Measurements from ENCODE around the gene SPECC1.

DNA sequence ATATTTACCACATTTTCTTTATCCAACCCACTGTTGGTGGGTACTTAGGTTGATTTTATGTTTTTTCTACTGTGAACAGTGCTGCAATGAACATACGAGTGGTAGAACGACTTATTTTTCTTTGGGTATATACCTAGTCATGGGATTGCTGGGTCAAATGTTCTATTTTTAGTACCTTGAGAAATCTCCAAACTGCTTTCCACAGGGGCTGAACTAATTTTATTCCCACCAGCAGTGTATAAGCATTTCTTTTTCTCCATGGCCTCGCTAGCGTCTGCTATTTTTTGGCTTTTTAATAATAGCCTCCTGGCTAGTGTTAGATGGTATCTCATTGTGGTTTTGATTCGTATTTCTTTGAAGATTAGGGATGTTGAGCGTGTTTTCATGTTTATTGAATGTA is 255.8 kb downstream of the SPECC1 start:
- TF ChIP-seq, protein P1, sequence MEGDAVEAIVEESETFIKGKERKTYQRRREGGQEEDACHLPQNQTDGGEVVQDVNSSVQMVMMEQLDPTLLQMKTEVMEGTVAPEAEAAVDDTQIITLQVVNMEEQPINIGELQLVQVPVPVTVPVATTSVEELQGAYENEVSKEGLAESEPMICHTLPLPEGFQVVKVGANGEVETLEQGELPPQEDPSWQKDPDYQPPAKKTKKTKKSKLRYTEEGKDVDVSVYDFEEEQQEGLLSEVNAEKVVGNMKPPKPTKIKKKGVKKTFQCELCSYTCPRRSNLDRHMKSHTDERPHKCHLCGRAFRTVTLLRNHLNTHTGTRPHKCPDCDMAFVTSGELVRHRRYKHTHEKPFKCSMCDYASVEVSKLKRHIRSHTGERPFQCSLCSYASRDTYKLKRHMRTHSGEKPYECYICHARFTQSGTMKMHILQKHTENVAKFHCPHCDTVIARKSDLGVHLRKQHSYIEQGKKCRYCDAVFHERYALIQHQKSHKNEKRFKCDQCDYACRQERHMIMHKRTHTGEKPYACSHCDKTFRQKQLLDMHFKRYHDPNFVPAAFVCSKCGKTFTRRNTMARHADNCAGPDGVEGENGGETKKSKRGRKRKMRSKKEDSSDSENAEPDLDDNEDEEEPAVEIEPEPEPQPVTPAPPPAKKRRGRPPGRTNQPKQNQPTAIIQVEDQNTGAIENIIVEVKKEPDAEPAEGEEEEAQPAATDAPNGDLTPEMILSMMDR (IDR thresholded peaks at IDR 0.05; ENCODE audit: insufficient read depth, low read length) = no peak
- no peak for TF ChIP-seq POLR2AphosphoS5 (IDR thresholded peaks at IDR 0.05; ENCODE audit: low read depth)

Measured in HL-60 (cell line).